ENCODE measurements around the gene FLNB.

Gene FLNB

GRCh38 chr3:58173029-58173668, 164.9 kb downstream of the FLNB start:
- DNase-seq = no peak

GRCh38 chr3:58173669-58174398, 165.6 kb downstream of the FLNB start:
- DNase-seq = no peak

- no peak for DNase-seq
Observed at GRCh38 chr3:58175187-58175436, 166.9 kb downstream of the FLNB start.

- peak; percentile 22 for DNase-seq
Observed at GRCh38 chr3:58175437-58176184, 167.4 kb downstream of the FLNB start.

GRCh38 chr3:58176185-58176530, 167.9 kb downstream of the FLNB start:
- no peak for DNase-seq

GRCh38 chr3:58176827-58177489, 168.7 kb downstream of the FLNB start:
- no peak for DNase-seq

- no peak for DNase-seq
Observed at GRCh38 chr3:58177747-58178527, 169.7 kb downstream of the FLNB start.

- DNase-seq = no peak
Observed at GRCh38 chr3:58178528-58179234, 170.5 kb downstream of the FLNB start.

- no peak for DNase-seq
Observed at GRCh38 chr3:58179235-58180098, 171.2 kb downstream of the FLNB start.

GRCh38 chr3:58180099-58180880, 172.1 kb downstream of the FLNB start:
- no peak for DNase-seq

GRCh38 chr3:58180940-58181587, 172.8 kb downstream of the FLNB start:
- no peak for DNase-seq

- no peak for DNase-seq
Observed at GRCh38 chr3:58183221-58183620, 175.0 kb downstream of the FLNB start.

GRCh38 chr3:58183891-58184290, 175.7 kb downstream of the FLNB start:
- no peak for DNase-seq

GRCh38 chr3:58184309-58184981, 176.2 kb downstream of the FLNB start:
- DNase-seq = no peak

GRCh38 chr3:58184982-58185360, 176.7 kb downstream of the FLNB start:
- DNase-seq = no peak

GRCh38 chr3:58188173-58188564, 179.9 kb downstream of the FLNB start:
- DNase-seq = no peak

- DNase-seq = no peak
Observed at GRCh38 chr3:58188921-58189451, 180.8 kb downstream of the FLNB start.

- DNase-seq = no peak
Observed at GRCh38 chr3:58189691-58190090, 181.5 kb downstream of the FLNB start.

GRCh38 chr3:58190291-58190690, 182.1 kb downstream of the FLNB start:
- no peak for DNase-seq
